Endothelial cell of umbilical vein (primary cell): ENCODE results near the gene MICAL3. TPM values are rescaled to one million over a fixed set of nuclear protein-coding genes. Genes with fewer than 3 reads are reported as not detected.
A peak's percentile ranks its signal among the peaks of the same experiment; 100 is the strongest.

Experiments
- BruUV-seq: library from RNA; stranded (reverse); fragments of 400-500 nt; replicated peaks from 2 replicates; lab custom pipeline; 2021; lab: Mats Ljungman, UMichigan
- CTCF ChIA-PET: fragments of 300-600, 350-600 bp; sonication (Branson Sonifier 250); formaldehyde crosslinking; loops from one replicate; lab custom pipeline; 2021; ENCODE audit warnings: antibody characterized with exemption, inconsistent platforms; lab: Charles Lee
- POLR2A ChIA-PET: fragments of 300-600, 350-600 bp; sonication (Branson Sonifier 250); formaldehyde crosslinking; loops from one replicate; lab custom pipeline; 2021; ENCODE audit warnings: antibody characterized with exemption, inconsistent platforms; lab: Charles Lee
- DNase-seq: peaks from one replicate; pipeline ENCODE4 v3.0.0-alpha.2; 2011; ENCODE audit warnings: low read depth, low spot score
- FAIRE-seq: peaks from 2 replicates; lab custom pipeline; 2011; peaks lifted over from hg19 to GRCh38; lab: Jason Lieb, UNC
- H2AFZ ChIP-seq: 2 replicates; pipeline ENCODE4 v1.6.0; 2012; ENCODE audit warnings: low read depth, low read length, control low read depth, inconsistent platforms
- H3K27ac ChIP-seq: 2 replicates; pipeline ENCODE4 v1.5.1; 2011; ENCODE audit warnings: low read depth, mild to moderate bottlenecking, control low read depth, low read length, moderate library complexity; ENCODE audit not compliant: insufficient read depth
- H3K27me3 ChIP-seq, 2 experiments: 2 replicates each; pipeline versions ENCODE4 v1.6.0 to v1.6.1; 2011; ENCODE audit warnings: low read length in 2 of 2, mixed read lengths in 1 of 2; ENCODE audit not compliant: control insufficient read depth in 2 of 2, insufficient read depth in 2 of 2
- H3K36me3 ChIP-seq, 2 experiments: 2 replicates in 1 of 2; 3 replicates in 1 of 2; pipeline ENCODE4 v1.5.1; 2011; ENCODE audit warnings: low read length in 2 of 2, mild to moderate bottlenecking in 1 of 2, moderate library complexity in 1 of 2; ENCODE audit not compliant: control insufficient read depth in 2 of 2, insufficient read depth in 2 of 2; ENCODE audit errors: extremely low read depth in 1 of 2
- H3K4me1 ChIP-seq: 3 replicates; pipeline ENCODE4 v1.5.1; 2011; ENCODE audit warnings: mild to moderate bottlenecking, low read length; ENCODE audit not compliant: control insufficient read depth, insufficient read depth; ENCODE audit errors: extremely low read depth
- H3K4me2 ChIP-seq: 2 replicates; pipeline ENCODE4 v1.6.1; 2011; ENCODE audit warnings: low read length, control low read depth, mixed read lengths; ENCODE audit not compliant: insufficient read depth
- H3K4me3 ChIP-seq, 3 experiments: fragments of 200-600 bp in 1 of 3; sonication (generic), shearing (Covaris generic) in 1 of 3; replicated peaks in 1 of 3; 2 replicates each; pipeline ENCODE4 v1.5.1; 2011 to 2016; ENCODE audit warnings: control low read depth in 3 of 3, low read length in 3 of 3, mild to moderate bottlenecking in 2 of 3, inconsistent platforms in 1 of 3, low read depth in 1 of 3, moderate library complexity in 1 of 3; ENCODE audit not compliant: insufficient read depth in 1 of 3
- H3K79me2 ChIP-seq: 2 replicates; pipeline ENCODE4 v1.6.0; 2012; ENCODE audit warnings: low read length, inconsistent platforms; ENCODE audit not compliant: control insufficient read depth, insufficient read depth
- H3K9ac ChIP-seq: replicated peaks from 2 replicates; pipeline ENCODE3; 2011; ENCODE audit warnings: low read length, control low read depth; ENCODE audit not compliant: insufficient read depth; ENCODE audit errors: extremely low read depth
- H3K9me1 ChIP-seq: replicated peaks from 3 replicates; pipeline ENCODE4 v1.6.0; 2011; ENCODE audit warnings: mild to moderate bottlenecking, low read length; ENCODE audit not compliant: control insufficient read depth, insufficient read depth; ENCODE audit errors: extremely low read depth
- H3K9me3 ChIP-seq: replicated peaks from 2 replicates; pipeline ENCODE4 v1.5.1; 2012; ENCODE audit warnings: low read length, inconsistent platforms; ENCODE audit not compliant: control insufficient read depth, insufficient read depth
- H4K20me1 ChIP-seq: replicated peaks from 2 replicates; pipeline ENCODE3; 2011; ENCODE audit warnings: mild to moderate bottlenecking, low read length; ENCODE audit not compliant: control insufficient read depth, insufficient read depth; ENCODE audit errors: extremely low read depth
- EZH2 ChIP-seq: IDR thresholded peaks from 2 replicates; pipeline ENCODE4 v1.6.1; 2012; ENCODE audit warnings: borderline replicate concordance, low read depth, mild to moderate bottlenecking, moderate library complexity, low read length, inconsistent platforms; ENCODE audit not compliant: severe bottlenecking
- FOS ChIP-seq: IDR thresholded peaks from 2 replicates; pipeline ENCODE4 v1.6.1; 2011; ENCODE audit warnings: mild to moderate bottlenecking, low read length, moderate library complexity, borderline replicate concordance; ENCODE audit not compliant: insufficient read depth
- GATA2 ChIP-seq: IDR thresholded peaks from 2 replicates; pipeline ENCODE4 v1.7.0; 2011; ENCODE audit warnings: low read depth, mild to moderate bottlenecking, moderate library complexity, mixed read lengths, low read length; ENCODE audit not compliant: insufficient read length, insufficient read depth
- JUN ChIP-seq: IDR thresholded peaks from 2 replicates; pipeline ENCODE4 v1.6.1; 2011; ENCODE audit warnings: borderline replicate concordance, low read depth; ENCODE audit not compliant: insufficient read length, insufficient read depth
- dilution Hi-C: fragments of 300-500 bp; cut with MboI; formaldehyde crosslinking; loops from one replicate; pipeline ENCODE4 v1.15.0; 2019; ENCODE audit warnings: low sequenced_read_pairs; ENCODE audit not compliant: extremely low pct_ligation_motif_present
- intact Hi-C: fragments of 100-400 bp; cut with micrococcal nuclease; formaldehyde crosslinking; loops from one replicate; pipeline ENCODE4 v1.10.0; 2022
- polyA plus RNA-seq, 4 experiments: library from polyadenylated mRNA; depleted of rRNA in 3 of 4; stranded (reverse) in 3 of 4; unstranded in 1 of 4; fragments of >200 nt; gene quantifications; 2 replicates each; pipeline versions ENCODE4 v1.2.1 to v1.2.3, GENCODE V29; 2011 to 2012; ENCODE audit warnings: missing spikeins in 1 of 4
- total RNA-seq: library from RNA; stranded (reverse); gene quantifications from 2 replicates; pipeline ENCODE4 v1.2.3, GENCODE V29; 2021

The MICAL3 gene
- total and polyA plus RNA-seq, 2 donors (not counting 3 experiments of a cell fraction or from before 2014, with no cell fraction given), result 14.5 to 63.7 TPM

- Histone ChIP-seq H3K9me3 (no peaks in the 10 kb centered on the region), H2AFZ (peak overlapping the region; percentile 25), H3K4me2 (no peak overlapping the region), H3K27me3 (no peaks in the 10 kb centered on the region), H3K79me2 (peaks cover 67% of the 10 kb centered on the region), H3K9ac (no peak overlapping the region), H3K4me1 (peaks cover 29% of the 10 kb centered on the region), H3K9me1 (no peaks in the 10 kb centered on the region), H3K27ac (no peak overlapping the region), H3K4me3 (no peak overlapping the region), H4K20me1 (no peaks in the 10 kb centered on the region), H3K36me3 (no peaks in the 10 kb centered on the region)
- ChIA-PET POLR2A (no interaction called here), CTCF (interaction anchor here (1.1 to 2.0 kb wide), 5 partner anchors 10 to 156 kb away, joined by 3 to 10 read pairs (median 4); no protein-coding TSS in a partner anchor)
- intact Hi-C loops (loop anchor here (5.0 kb wide), 1 partner anchor 42 kb away; no protein-coding TSS in a partner anchor), dilution Hi-C loops (no loop called here)
- peak; percentile 44 for DNase-seq
- FAIRE-seq, result peak; percentile 60
- no TSS peak for BruUV-seq
- TF ChIP-seq FOS, result no peak
- no peak for TF ChIP-seq EZH2
- peak; percentile 12 for TF ChIP-seq GATA2
Measured at GRCh38 chr22:17920145-17920605, 104.2 kb downstream of the MICAL3 start.

GRCh38 chr22:17919276-17920144, 104.9 kb downstream of the MICAL3 start:
- H3K4me2 ChIP-seq, result no peak overlapping the region
- intact Hi-C loops, result loop anchor here (5.0 kb wide), 1 partner anchor 43 kb away; no protein-coding TSS in a partner anchor
- H3K27me3 ChIP-seq, result no peaks in the 10 kb centered on the region
- H3K9me1 ChIP-seq, result no peaks in the 10 kb centered on the region
- POLR2A ChIA-PET, result interaction anchor here (0.6 kb wide), 1 partner anchor 82 kb away, joined by 5 read pairs; no protein-coding TSS in a partner anchor
- H3K4me3 ChIP-seq, result no peak overlapping the region
- no peak overlapping the region for H3K9ac ChIP-seq
- CTCF ChIA-PET, result interaction anchor here (1.1 to 2.0 kb wide), 5 partner anchors 9 to 156 kb away, joined by 3 to 10 read pairs (median 7); no protein-coding TSS in a partner anchor
- H4K20me1 ChIP-seq, result no peaks in the 10 kb centered on the region
- H3K79me2 ChIP-seq, result peaks cover 61% of the 10 kb centered on the region
- no peak overlapping the region for H3K27ac ChIP-seq
- no peaks in the 10 kb centered on the region for H3K36me3 ChIP-seq
- TF ChIP-seq JUN, result no peak
- DNase-seq (no peak), FAIRE-seq (peak; percentile 46)
- H3K4me1 ChIP-seq, result peaks cover 22% of the 10 kb centered on the region
- no peak overlapping the region for H2AFZ ChIP-seq
- dilution Hi-C loops, result no loop called here
- H3K9me3 ChIP-seq, result no peaks in the 10 kb centered on the region
- BruUV-seq, result no TSS peak
